Measurements from ENCODE around the gene CD44.

DNA sequence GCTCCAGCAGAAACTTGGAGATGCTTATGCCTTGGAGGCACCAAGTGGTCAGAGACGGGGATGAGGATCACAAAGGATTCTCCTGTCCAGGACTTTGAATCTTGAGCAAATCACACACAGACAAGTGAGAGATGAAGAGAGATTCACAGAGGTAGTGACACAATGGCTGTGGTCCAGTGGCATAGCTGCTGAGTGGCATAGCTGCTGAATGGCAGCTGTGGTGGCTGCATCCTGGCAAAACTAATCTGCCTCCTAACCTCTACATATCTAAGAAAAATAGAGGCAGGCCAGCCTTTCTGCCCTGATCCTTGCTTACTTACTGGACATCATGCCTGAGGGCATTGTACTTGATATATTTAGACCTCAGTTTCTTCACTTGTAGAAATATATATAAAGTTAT, 102.6 kb downstream of the CD44 start:
- no peak for TF ChIP-seq RFX5 (IDR thresholded peaks at IDR 0.05; ENCODE audit: low read length)
- TF ChIP-seq, protein P1, sequence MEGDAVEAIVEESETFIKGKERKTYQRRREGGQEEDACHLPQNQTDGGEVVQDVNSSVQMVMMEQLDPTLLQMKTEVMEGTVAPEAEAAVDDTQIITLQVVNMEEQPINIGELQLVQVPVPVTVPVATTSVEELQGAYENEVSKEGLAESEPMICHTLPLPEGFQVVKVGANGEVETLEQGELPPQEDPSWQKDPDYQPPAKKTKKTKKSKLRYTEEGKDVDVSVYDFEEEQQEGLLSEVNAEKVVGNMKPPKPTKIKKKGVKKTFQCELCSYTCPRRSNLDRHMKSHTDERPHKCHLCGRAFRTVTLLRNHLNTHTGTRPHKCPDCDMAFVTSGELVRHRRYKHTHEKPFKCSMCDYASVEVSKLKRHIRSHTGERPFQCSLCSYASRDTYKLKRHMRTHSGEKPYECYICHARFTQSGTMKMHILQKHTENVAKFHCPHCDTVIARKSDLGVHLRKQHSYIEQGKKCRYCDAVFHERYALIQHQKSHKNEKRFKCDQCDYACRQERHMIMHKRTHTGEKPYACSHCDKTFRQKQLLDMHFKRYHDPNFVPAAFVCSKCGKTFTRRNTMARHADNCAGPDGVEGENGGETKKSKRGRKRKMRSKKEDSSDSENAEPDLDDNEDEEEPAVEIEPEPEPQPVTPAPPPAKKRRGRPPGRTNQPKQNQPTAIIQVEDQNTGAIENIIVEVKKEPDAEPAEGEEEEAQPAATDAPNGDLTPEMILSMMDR (IDR thresholded peaks at IDR 0.05), result no peak
- no peak for TF ChIP-seq GATA2 (CRISPR knock-in tag; IDR thresholded peaks at IDR 0.05)
- TF ChIP-seq, protein P2, sequence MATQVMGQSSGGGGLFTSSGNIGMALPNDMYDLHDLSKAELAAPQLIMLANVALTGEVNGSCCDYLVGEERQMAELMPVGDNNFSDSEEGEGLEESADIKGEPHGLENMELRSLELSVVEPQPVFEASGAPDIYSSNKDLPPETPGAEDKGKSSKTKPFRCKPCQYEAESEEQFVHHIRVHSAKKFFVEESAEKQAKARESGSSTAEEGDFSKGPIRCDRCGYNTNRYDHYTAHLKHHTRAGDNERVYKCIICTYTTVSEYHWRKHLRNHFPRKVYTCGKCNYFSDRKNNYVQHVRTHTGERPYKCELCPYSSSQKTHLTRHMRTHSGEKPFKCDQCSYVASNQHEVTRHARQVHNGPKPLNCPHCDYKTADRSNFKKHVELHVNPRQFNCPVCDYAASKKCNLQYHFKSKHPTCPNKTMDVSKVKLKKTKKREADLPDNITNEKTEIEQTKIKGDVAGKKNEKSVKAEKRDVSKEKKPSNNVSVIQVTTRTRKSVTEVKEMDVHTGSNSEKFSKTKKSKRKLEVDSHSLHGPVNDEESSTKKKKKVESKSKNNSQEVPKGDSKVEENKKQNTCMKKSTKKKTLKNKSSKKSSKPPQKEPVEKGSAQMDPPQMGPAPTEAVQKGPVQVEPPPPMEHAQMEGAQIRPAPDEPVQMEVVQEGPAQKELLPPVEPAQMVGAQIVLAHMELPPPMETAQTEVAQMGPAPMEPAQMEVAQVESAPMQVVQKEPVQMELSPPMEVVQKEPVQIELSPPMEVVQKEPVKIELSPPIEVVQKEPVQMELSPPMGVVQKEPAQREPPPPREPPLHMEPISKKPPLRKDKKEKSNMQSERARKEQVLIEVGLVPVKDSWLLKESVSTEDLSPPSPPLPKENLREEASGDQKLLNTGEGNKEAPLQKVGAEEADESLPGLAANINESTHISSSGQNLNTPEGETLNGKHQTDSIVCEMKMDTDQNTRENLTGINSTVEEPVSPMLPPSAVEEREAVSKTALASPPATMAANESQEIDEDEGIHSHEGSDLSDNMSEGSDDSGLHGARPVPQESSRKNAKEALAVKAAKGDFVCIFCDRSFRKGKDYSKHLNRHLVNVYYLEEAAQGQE (IDR thresholded peaks at IDR 0.05; ENCODE audit: low read depth, low read length), result no peak
- TF ChIP-seq, protein P3, sequence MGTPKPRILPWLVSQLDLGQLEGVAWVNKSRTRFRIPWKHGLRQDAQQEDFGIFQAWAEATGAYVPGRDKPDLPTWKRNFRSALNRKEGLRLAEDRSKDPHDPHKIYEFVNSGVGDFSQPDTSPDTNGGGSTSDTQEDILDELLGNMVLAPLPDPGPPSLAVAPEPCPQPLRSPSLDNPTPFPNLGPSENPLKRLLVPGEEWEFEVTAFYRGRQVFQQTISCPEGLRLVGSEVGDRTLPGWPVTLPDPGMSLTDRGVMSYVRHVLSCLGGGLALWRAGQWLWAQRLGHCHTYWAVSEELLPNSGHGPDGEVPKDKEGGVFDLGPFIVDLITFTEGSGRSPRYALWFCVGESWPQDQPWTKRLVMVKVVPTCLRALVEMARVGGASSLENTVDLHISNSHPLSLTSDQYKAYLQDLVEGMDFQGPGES (IDR thresholded peaks at IDR 0.05; ENCODE audit: low read depth, low read length), result no peak
- TF ChIP-seq SIN3A (IDR thresholded peaks at IDR 0.05; ENCODE audit: borderline replicate concordance, low read depth, low read length), result no peak
- TF ChIP-seq GABPA (IDR thresholded peaks at IDR 0.05; ENCODE audit: low read depth), result no peak
- TF ChIP-seq FOSL2 (IDR thresholded peaks at IDR 0.05; ENCODE audit: borderline replicate concordance, low read depth), result no peak
